22Rv1 (cell line): ENCODE results near the gene LCN6.

ENCODE experiments used
- H3K27ac ChIP-seq: fragments of 450-650 bp; 2 replicates; pipeline ENCODE4 v1.5.1; 2017
- CTCF ChIP-seq: fragments of 450-650 bp; IDR thresholded peaks from 2 replicates; pipeline ENCODE4 v1.5.1; 2017; ENCODE audit warnings: mild to moderate bottlenecking
- ZFX ChIP-seq: fragments of 450-650 bp; IDR thresholded peaks from 2 replicates; pipeline ENCODE4 v1.6.1; 2017; ENCODE audit warnings: antibody characterized with exemption, borderline replicate concordance

The LCN6 gene

GRCh38 chr9:136748666-136749611 lies 614 bp upstream of the LCN6 start:
- H3K27ac ChIP-seq, result no peak overlapping the region
- no peak for TF ChIP-seq CTCF
- TF ChIP-seq ZFX, result no peak

GRCh38 chr9:136747161-136748060 lies 914 bp downstream of the LCN6 start:
- H3K27ac ChIP-seq, result no peak overlapping the region
- TF ChIP-seq ZFX (no peak), CTCF (no peak)

GRCh38 chr9:136746621-136747020 lies 1.7 kb downstream of the LCN6 start:
- TF ChIP-seq ZFX (no peak), CTCF (no peak)
- H3K27ac ChIP-seq, result no peak overlapping the region

GRCh38 chr9:136746155-136746490 lies 2.2 kb downstream of the LCN6 start:
- H3K27ac ChIP-seq, result no peak overlapping the region
- no peak for TF ChIP-seq CTCF
- no peak for TF ChIP-seq ZFX

- TF ChIP-seq ZFX (no peak), CTCF (no peak)
- H3K27ac ChIP-seq, result no peak overlapping the region
Measured at GRCh38 chr9:136745389-136746154, 2.8 kb downstream of the LCN6 start.

GRCh38 chr9:136744773-136745172 lies 3.6 kb downstream of the LCN6 start:
- H3K27ac ChIP-seq, result no peak overlapping the region
- TF ChIP-seq CTCF (no peak), ZFX (no peak)
